Upper lobe of left lung (tissue), 4 donors: ENCODE results near the gene RNF40.

Experiments used
- EP300 ChIP-seq, 4 donors: sonication (generic); formaldehyde crosslinking; IDR thresholded peaks; one replicate each; pipeline ENCODE4 v1.5.1; 2017; ENCODE audit warnings: antibody characterized with exemption in 4 of 4, control low read depth in 2 of 4
- POLR2A ChIP-seq, 4 donors: fragments of 450-650 bp; IDR thresholded peaks; one replicate each; pipeline ENCODE4 v1.5.1; 2016 to 2017; ENCODE audit warnings: antibody characterized with exemption in 4 of 4, mild to moderate bottlenecking in 2 of 4
- POLR2AphosphoS5 ChIP-seq, 2 donors: sonication (generic); formaldehyde crosslinking; IDR thresholded peaks; one replicate each; pipeline ENCODE4 v1.5.1; 2017; ENCODE audit warnings: antibody characterized with exemption in 2 of 2
- TF ChIP-seq, protein P1 (sequence below), 6 experiments: fragments of 450-650 bp in 4 of 6; fragments of 200-600 bp in 2 of 6; sonication (generic) in 2 of 6; IDR thresholded peaks; one replicate each; pipeline ENCODE4 v1.5.1; 2016 to 2019; ENCODE audit warnings: antibody characterized with exemption in 6 of 6

DNA sequence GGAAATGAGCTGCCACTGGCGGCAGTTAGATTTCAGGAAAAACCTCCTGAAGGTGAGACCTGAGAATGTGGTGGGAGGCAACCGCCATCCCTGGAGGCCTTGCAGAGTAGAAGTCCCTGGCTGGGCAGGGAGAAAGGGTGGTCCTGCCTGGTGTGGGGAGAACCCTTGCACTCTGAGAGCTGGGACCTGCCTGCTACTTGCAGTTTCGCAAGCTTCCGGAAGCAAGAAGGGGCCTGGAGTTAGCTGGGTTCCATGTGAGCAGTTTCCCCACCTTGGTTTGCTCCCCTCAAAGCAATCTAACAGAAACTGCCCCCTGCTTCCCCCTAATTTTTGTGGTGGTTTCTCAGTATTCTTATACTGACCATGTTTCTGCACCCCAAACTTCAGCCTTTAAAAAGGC lies 18.4 kb downstream of the RNF40 start:
- TF ChIP-seq, protein P1, sequence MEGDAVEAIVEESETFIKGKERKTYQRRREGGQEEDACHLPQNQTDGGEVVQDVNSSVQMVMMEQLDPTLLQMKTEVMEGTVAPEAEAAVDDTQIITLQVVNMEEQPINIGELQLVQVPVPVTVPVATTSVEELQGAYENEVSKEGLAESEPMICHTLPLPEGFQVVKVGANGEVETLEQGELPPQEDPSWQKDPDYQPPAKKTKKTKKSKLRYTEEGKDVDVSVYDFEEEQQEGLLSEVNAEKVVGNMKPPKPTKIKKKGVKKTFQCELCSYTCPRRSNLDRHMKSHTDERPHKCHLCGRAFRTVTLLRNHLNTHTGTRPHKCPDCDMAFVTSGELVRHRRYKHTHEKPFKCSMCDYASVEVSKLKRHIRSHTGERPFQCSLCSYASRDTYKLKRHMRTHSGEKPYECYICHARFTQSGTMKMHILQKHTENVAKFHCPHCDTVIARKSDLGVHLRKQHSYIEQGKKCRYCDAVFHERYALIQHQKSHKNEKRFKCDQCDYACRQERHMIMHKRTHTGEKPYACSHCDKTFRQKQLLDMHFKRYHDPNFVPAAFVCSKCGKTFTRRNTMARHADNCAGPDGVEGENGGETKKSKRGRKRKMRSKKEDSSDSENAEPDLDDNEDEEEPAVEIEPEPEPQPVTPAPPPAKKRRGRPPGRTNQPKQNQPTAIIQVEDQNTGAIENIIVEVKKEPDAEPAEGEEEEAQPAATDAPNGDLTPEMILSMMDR (IDR thresholded peaks at IDR 0.05): no peak
- no peak for TF ChIP-seq POLR2A (IDR thresholded peaks at IDR 0.05)
- TF ChIP-seq EP300 (IDR thresholded peaks at IDR 0.05): no peak
- TF ChIP-seq POLR2AphosphoS5 (IDR thresholded peaks at IDR 0.05): no peak
